ENCODE measurements around the gene KCNT2.

DNA sequence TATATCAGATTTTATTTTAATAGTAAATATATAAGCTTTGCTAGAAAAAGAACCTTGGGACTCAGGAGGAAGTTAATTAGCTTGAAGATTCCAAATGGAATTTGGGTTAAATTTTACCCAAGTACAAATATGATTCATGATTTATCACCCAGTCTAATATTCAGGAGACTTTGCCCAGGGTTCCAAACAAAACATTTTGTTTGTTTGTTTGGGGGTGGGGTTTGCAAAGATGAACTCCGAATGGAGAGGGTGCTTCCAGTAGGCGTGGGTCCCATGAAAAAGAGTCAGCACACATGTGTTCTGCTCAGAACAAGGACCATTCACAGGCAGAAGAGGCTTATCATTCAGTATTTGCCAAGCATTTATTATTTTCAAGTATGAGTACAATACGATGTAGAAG is 23.5 kb downstream of the KCNT2 start:
- TF ChIP-seq, protein P1, sequence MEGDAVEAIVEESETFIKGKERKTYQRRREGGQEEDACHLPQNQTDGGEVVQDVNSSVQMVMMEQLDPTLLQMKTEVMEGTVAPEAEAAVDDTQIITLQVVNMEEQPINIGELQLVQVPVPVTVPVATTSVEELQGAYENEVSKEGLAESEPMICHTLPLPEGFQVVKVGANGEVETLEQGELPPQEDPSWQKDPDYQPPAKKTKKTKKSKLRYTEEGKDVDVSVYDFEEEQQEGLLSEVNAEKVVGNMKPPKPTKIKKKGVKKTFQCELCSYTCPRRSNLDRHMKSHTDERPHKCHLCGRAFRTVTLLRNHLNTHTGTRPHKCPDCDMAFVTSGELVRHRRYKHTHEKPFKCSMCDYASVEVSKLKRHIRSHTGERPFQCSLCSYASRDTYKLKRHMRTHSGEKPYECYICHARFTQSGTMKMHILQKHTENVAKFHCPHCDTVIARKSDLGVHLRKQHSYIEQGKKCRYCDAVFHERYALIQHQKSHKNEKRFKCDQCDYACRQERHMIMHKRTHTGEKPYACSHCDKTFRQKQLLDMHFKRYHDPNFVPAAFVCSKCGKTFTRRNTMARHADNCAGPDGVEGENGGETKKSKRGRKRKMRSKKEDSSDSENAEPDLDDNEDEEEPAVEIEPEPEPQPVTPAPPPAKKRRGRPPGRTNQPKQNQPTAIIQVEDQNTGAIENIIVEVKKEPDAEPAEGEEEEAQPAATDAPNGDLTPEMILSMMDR (IDR thresholded peaks at IDR 0.05; ENCODE audit: low read depth, low read length) = no peak
- no peak for TF ChIP-seq EZH2phosphoT487 (IDR thresholded peaks at IDR 0.05; ENCODE audit: low read depth)

Data from OCI-LY3 (cell line).